Heart left ventricle (tissue), 16 donors: Measurements from ENCODE around the gene XIRP2. TPM values are rescaled to one million over a fixed set of nuclear protein-coding genes. Genes with fewer than 3 reads are reported as not detected.
A peak's percentile ranks its signal among the peaks of the same experiment; 100 is the strongest.

Experiments used
- ATAC-seq, 4 donors: fragments of 200-7000 bp; cut with Tn5 transposase; one replicate each; pipeline ENCODE4 v1.9.1; 2020 to 2022; ENCODE audit warnings: moderate library complexity in 4 of 4, mild to moderate bottlenecking in 3 of 4, moderate number of reproducible peaks in 1 of 4
- DNase-seq, 5 donors: peaks; one replicate each; pipeline ENCODE4 v3.0.0-alpha.2; 2020
- H3K27ac ChIP-seq, 12 donors: fragments of 200-600 bp; sonication (generic) in 4 of 12; one replicate each; pipeline versions ENCODE4 v1.5.0 to v1.8.0; 2016 to 2022; ENCODE audit warnings: mild to moderate bottlenecking in 2 of 12
- H3K27me3 ChIP-seq, 9 donors: fragments of 200-600 bp; sonication (generic) in 2 of 9; one replicate each; pipeline versions ENCODE4 v1.5.1 to v1.8.0; 2016 to 2022; ENCODE audit warnings: mild to moderate bottlenecking in 3 of 9
- H3K36me3 ChIP-seq, 9 donors: fragments of 200-600 bp; sonication (generic) in 2 of 9; one replicate each; pipeline versions ENCODE4 v1.5.0 to v1.8.0; 2018 to 2022; ENCODE audit warnings: mild to moderate bottlenecking in 2 of 9
- H3K4me1 ChIP-seq, 12 donors: fragments of 200-600 bp; sonication (generic) in 4 of 12; one replicate each; pipeline versions ENCODE4 v1.5.0 to v1.8.0; 2016 to 2022; ENCODE audit warnings: mild to moderate bottlenecking in 3 of 12
- H3K4me3 ChIP-seq, 12 donors: fragments of 200-600 bp; sonication (generic) in 4 of 12; one replicate each; pipeline versions ENCODE4 v1.5.0 to v1.8.0; 2017 to 2022; ENCODE audit warnings: mild to moderate bottlenecking in 9 of 12, moderate library complexity in 4 of 12
- H3K9me3 ChIP-seq, 12 donors: fragments of 200-600 bp; sonication (generic) in 4 of 12; one replicate each; pipeline versions ENCODE4 v1.5.0 to v1.8.0; 2016 to 2022; ENCODE audit warnings: mild to moderate bottlenecking in 1 of 12
- POLR2A ChIP-seq, 2 donors: fragments of 450-650 bp; IDR thresholded peaks; one replicate each; pipeline ENCODE4 v1.6.1; 2017; ENCODE audit warnings: antibody characterized with exemption in 2 of 2, mild to moderate bottlenecking in 2 of 2, moderate library complexity in 2 of 2
- WGBS, 4 donors: extraction: QIAGEN DNeasy Blood & Tissue Kit in 2 of 4; methylation state at CpG; one replicate each; pipeline versions ENCODE4 v1.1.5 to v1.1.7; 2013 to 2018; 5-methylcytosine and 5-hydroxymethylcytosine counted together
- intact Hi-C, 10 donors: fragments of 100-400 bp; cut with DNase I; formaldehyde crosslinking; loops; one replicate each; pipeline versions ENCODE4 v1.11.1 to v1.14.2; 2022
- polyA plus RNA-seq, 2 donors: library from polyadenylated mRNA; stranded (reverse); fragments of 200-250 nt; gene quantifications; one replicate each; pipeline ENCODE4 v1.2.3, GENCODE V29; 2013
- total RNA-seq, 9 donors: library from RNA; depleted of rRNA in 2 of 9; stranded (reverse); fragments of >200 nt in 2 of 9; fragmentation: NEBNext Ultra II Directional in 3 of 9; extraction: Animal tissue kit (Norgen Biotek cat#: 25700) in 3 of 9; gene quantifications; one replicate each; pipeline versions ENCODE4 v1.1.0 to v1.2.4, GENCODE V29; 2016 to 2023
- TF ChIP-seq, protein P1 (sequence below), 12 donors: fragments of 200-600 bp; sonication (generic) in 4 of 12; IDR thresholded peaks; one replicate each; pipeline versions ENCODE4 v1.5.0 to v1.8.0; 2018 to 2022; ENCODE audit warnings: antibody characterized with exemption in 12 of 12, mild to moderate bottlenecking in 5 of 12
- donor health status: ischemic (EF 13 %, LVEDD 7.1; RV severe dilation, severe dysfunction).
- donor health status: healthy with polysubstance abuse.
- donor health status: DM: no; HTN: yes; CAD: no.
- donor health status: DM: no; HTN: no; CAD: no.
- donor health status: ischemic (EF 25% LVEDD 6.9; RV normal size, moderate dysfunction).
- donor health status: ischemic (EF 25% LVEDD 5.7; RV mildly dilated, moderate dysfunction).
- donor health status: healthy.
- donor health status: DM: yes; HTN: yes; CAD: no.
- donor health status: ischemic (EF 35%, LVEDD 5.7; RV mildly dilated, moderate dysfunction).
- donor health status: nonischemic (EF 11% LVEDD 7.7; RV severe dilation, severe dysfunction).
- donor health status: DM: yes; HTN: yes; CAD: no.
- donor health status: PGD.
- donor health status: ischemic (EF 29% LVEDD 5.4; RV normal size, mild dysfunction).
- donor health status: nonischemic (EF 23%, LVEDD 6.1; RV moderate dilation, normal function).

The XIRP2 gene
- total and polyA plus RNA-seq, 11 donors, result 227 to 2,395 (median 626) TPM

DNA sequence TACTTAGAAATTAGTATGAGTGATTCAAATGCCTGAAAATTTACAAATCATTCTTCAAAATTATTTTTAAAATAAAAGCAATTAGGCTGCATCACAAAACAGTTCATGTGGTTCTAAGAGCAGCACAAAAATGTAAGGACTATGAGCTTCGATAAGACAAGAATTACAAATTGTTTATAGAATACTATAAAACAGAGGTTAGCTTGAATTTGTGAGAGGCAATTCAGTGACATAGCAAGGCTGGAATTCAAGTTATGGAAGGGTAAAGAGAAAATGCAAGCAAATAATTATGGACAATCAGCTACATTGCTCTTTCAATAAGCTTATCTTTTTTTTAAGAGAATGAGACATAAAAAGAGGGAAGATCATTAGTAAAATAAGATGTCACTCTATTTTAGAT lies 7.1 kb upstream of the XIRP2 start:
- DNase-seq (no peak), ATAC-seq (no peak)
- H3K4me1 ChIP-seq, result no peaks in the 10 kb centered on the region
- H3K27me3 ChIP-seq, result no peaks in the 10 kb centered on the region
- H3K4me3 ChIP-seq, result no peak overlapping the region
- no peaks in the 10 kb centered on the region for H3K9me3 ChIP-seq
- H3K27ac ChIP-seq, result no peak overlapping the region
- H3K36me3 ChIP-seq, result no peaks in the 10 kb centered on the region
- intact Hi-C loops, result no loop called here
- TF ChIP-seq, protein P1, sequence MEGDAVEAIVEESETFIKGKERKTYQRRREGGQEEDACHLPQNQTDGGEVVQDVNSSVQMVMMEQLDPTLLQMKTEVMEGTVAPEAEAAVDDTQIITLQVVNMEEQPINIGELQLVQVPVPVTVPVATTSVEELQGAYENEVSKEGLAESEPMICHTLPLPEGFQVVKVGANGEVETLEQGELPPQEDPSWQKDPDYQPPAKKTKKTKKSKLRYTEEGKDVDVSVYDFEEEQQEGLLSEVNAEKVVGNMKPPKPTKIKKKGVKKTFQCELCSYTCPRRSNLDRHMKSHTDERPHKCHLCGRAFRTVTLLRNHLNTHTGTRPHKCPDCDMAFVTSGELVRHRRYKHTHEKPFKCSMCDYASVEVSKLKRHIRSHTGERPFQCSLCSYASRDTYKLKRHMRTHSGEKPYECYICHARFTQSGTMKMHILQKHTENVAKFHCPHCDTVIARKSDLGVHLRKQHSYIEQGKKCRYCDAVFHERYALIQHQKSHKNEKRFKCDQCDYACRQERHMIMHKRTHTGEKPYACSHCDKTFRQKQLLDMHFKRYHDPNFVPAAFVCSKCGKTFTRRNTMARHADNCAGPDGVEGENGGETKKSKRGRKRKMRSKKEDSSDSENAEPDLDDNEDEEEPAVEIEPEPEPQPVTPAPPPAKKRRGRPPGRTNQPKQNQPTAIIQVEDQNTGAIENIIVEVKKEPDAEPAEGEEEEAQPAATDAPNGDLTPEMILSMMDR (IDR thresholded peaks at IDR 0.05), result no peak
- no peak for TF ChIP-seq POLR2A (IDR thresholded peaks at IDR 0.05)
- WGBS, 4 donors, result 78 to 93% (median 81%) methylated on average over 1 of the region's 1 CpG

DNA sequence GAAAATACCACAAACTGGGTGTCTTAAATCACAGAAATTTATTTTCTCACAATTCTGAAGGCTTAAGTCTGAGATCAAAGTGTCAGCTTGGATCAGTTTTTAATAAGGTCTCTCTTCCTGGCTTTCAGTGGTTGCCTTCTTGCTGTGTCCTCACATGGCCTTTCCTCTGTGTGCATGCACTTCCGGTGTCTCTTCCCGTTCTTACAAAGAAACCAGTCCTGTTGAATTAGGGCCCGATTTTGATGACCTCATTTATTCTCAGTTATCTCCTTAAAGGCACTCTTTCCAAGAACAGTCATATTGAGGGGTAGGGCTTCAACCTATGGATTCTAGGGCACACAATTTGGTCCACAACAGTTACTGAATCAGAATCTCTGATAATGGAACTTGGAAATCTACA lies 5.4 kb upstream of the XIRP2 start:
- no peaks in the 10 kb centered on the region for H3K9me3 ChIP-seq
- no peak overlapping the region for H3K4me3 ChIP-seq
- DNase-seq (peak in 1 of 5 donors; percentile 21), ATAC-seq (no peak)
- H3K27me3 ChIP-seq, result no peaks in the 10 kb centered on the region
- no peaks in the 10 kb centered on the region for H3K4me1 ChIP-seq
- intact Hi-C loops, result no loop called here
- 38 to 60% (median 41%) methylated on average over 3 of the region's 3 CpGs for WGBS, 4 donors
- no peak for TF ChIP-seq POLR2A (IDR thresholded peaks at IDR 0.05)
- TF ChIP-seq, protein P1 (IDR thresholded peaks at IDR 0.05), result no peak
- no peak overlapping the region for H3K27ac ChIP-seq
- H3K36me3 ChIP-seq, result no peaks in the 10 kb centered on the region

DNA sequence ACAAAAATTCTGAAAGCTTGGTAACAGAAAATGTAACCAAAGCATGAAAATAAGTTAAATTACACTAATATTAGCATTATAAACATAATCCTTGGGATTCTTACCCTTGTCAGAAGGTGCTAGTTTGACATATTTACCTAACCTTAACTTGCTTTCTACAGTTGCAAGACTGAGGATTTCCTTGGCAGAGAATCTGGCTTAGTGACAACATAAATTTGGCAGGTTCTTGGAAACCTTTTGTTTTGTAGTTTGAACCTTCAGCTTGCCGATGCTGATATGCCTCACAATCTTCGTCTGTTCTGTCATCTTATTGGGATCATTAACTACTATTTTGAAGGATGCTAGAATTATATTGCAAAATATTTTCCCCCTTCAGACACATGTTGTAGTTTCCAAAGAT lies 3.4 kb downstream of the XIRP2 start:
- Histone ChIP-seq H3K27me3 (no peaks in the 10 kb centered on the region), H3K4me1 (no peaks in the 10 kb centered on the region), H3K36me3 (no peaks in the 10 kb centered on the region), H3K4me3 (no peak overlapping the region), H3K9me3 (peaks cover 0 to 4% (median 0%) of the 10 kb centered on the region in 12 donors), H3K27ac (no peak overlapping the region)
- 16 to 29% (median 20%) methylated on average over 2 of the region's 2 CpGs for WGBS, 4 donors
- TF ChIP-seq, protein P1 (IDR thresholded peaks at IDR 0.05), result no peak
- TF ChIP-seq POLR2A (IDR thresholded peaks at IDR 0.05), result no peak
- intact Hi-C loops, result loop anchor here in 1 of 10 donors (5.0 kb wide), 1 partner anchor 264 kb away; no protein-coding TSS in a partner anchor
- ATAC-seq, result no peak
- DNase-seq, result no peak

DNA sequence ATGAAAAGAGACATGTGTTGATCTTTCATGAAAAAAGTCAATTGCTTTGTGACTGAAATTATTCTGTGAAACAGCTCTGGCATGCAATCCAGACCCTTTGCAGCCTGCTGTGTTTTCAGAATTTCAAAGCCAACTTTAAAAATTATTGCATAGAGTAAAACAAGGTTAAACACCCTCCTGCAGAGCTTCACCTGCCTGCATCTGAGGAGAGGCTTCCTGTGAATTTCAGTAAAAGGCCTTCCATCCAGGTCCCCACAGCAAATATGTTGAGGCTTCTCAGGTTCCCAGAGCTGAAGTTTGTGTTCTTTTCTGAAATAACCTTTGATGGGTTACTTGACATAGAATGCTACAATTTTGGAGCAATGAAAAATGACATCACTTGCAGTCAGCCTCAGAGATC lies 4.1 kb downstream of the XIRP2 start:
- intact Hi-C loops, result loop anchor here in 1 of 10 donors (5.0 kb wide), 1 partner anchor 265 kb away; no protein-coding TSS in a partner anchor
- no peaks in the 10 kb centered on the region for H3K27me3 ChIP-seq
- no peak overlapping the region for H3K27ac ChIP-seq
- H3K36me3 ChIP-seq, result no peaks in the 10 kb centered on the region
- H3K4me3 ChIP-seq, result no peak overlapping the region
- DNase-seq (no peak), ATAC-seq (no peak)
- no peaks in the 10 kb centered on the region for H3K4me1 ChIP-seq
- no peak for TF ChIP-seq POLR2A (IDR thresholded peaks at IDR 0.05)
- TF ChIP-seq, protein P1 (IDR thresholded peaks at IDR 0.05), result no peak
- peaks cover 0 to 4% (median 0%) of the 10 kb centered on the region in 12 donors for H3K9me3 ChIP-seq
